ENCODE data around the gene ITGA1.

The ITGA1 gene

GRCh38 chr5:52746539-52746938 lies 41.2 kb upstream of the ITGA1 start:
- no peak for DNase-seq (ENCODE audit: low read depth)
- no peak overlapping the region for H3K4me3 ChIP-seq (ENCODE audit: low read depth, low read length)
- TF ChIP-seq CTCF (IDR thresholded peaks at IDR 0.05; ENCODE audit: insufficient read depth, low read depth, low read length, missing control alignments) = no peak

GRCh38 chr5:52748590-52748989 lies 39.1 kb upstream of the ITGA1 start:
- DNase-seq (ENCODE audit: low read depth) = no peak
- no peak for TF ChIP-seq CTCF (IDR thresholded peaks at IDR 0.05; ENCODE audit: insufficient read depth, low read depth, low read length, missing control alignments)
- no peak overlapping the region for H3K4me3 ChIP-seq (ENCODE audit: low read depth, low read length)

- TF ChIP-seq CTCF (IDR thresholded peaks at IDR 0.05; ENCODE audit: insufficient read depth, low read depth, low read length, missing control alignments) = no peak
- H3K4me3 ChIP-seq (ENCODE audit: low read depth, low read length) = no peak overlapping the region
- DNase-seq (ENCODE audit: low read depth) = no peak
These were observed 38.0 kb upstream of the ITGA1 start for GRCh38 chr5:52749666-52750065.

GRCh38 chr5:52751137-52751536 lies 36.6 kb upstream of the ITGA1 start:
- no peak for TF ChIP-seq CTCF (IDR thresholded peaks at IDR 0.05; ENCODE audit: insufficient read depth, low read depth, low read length, missing control alignments)
- no peak overlapping the region for H3K4me3 ChIP-seq (ENCODE audit: low read depth, low read length)
- DNase-seq (ENCODE audit: low read depth) = no peak

GRCh38 chr5:52754051-52754450 lies 33.7 kb upstream of the ITGA1 start:
- no peak overlapping the region for H3K4me3 ChIP-seq (ENCODE audit: low read depth, low read length)

GRCh38 chr5:52757527-52757926 lies 30.2 kb upstream of the ITGA1 start:
- H3K4me3 ChIP-seq (ENCODE audit: low read depth, low read length) = no peak overlapping the region
- no peak for TF ChIP-seq CTCF (IDR thresholded peaks at IDR 0.05; ENCODE audit: insufficient read depth, low read depth, low read length, missing control alignments)
- no peak for DNase-seq (ENCODE audit: low read depth)

More at GRCh38 chr5:52754051-52754450, 33.7 kb upstream of the ITGA1 start:
- peak; percentile 24 for DNase-seq (ENCODE audit: low read depth)
- no peak for TF ChIP-seq CTCF (IDR thresholded peaks at IDR 0.05; ENCODE audit: insufficient read depth, low read depth, low read length, missing control alignments)

- DNase-seq (ENCODE audit: low read depth) = no peak
- no peak for TF ChIP-seq CTCF (IDR thresholded peaks at IDR 0.05; ENCODE audit: insufficient read depth, low read depth, low read length, missing control alignments)
- no peak overlapping the region for H3K4me3 ChIP-seq (ENCODE audit: low read depth, low read length)
These were observed 29.7 kb upstream of the ITGA1 start for GRCh38 chr5:52758014-52758413.
